Activated naive CD4-positive, alpha-beta T cell treated with anti-CD3 and anti-CD28 coated beads, Interleukin-2, amount 50 U/mL, for 24 hours (primary cell): Measurements from ENCODE around the gene SDK1.
"Not testable (repeated sequence)": the region's sequence is repeated elsewhere in the genome, so short reads cannot be mapped to it uniquely, and the experiment has no call there.

Experiments
- H3K27ac Mint-ChIP-seq: one replicate; pipeline ENCODE4 v1.8.0; 2021; ENCODE audit warnings: mild to moderate bottlenecking, mixed read lengths
- H3K27me3 Mint-ChIP-seq: one replicate; pipeline ENCODE4 v1.8.0; 2021; ENCODE audit warnings: mixed read lengths
- H3K36me3 Mint-ChIP-seq: one replicate; pipeline ENCODE4 v1.8.0; 2021; ENCODE audit warnings: mixed read lengths
- H3K4me1 Mint-ChIP-seq: one replicate; pipeline ENCODE4 v1.8.0; 2021; ENCODE audit warnings: mixed read lengths
- H3K4me3 Mint-ChIP-seq: one replicate; pipeline ENCODE4 v1.8.0; 2021; ENCODE audit warnings: mild to moderate bottlenecking, mixed read lengths
- H3K9me3 Mint-ChIP-seq: one replicate; pipeline ENCODE4 v1.8.0; 2021; ENCODE audit warnings: mixed read lengths

SDK1 gene

DNA sequence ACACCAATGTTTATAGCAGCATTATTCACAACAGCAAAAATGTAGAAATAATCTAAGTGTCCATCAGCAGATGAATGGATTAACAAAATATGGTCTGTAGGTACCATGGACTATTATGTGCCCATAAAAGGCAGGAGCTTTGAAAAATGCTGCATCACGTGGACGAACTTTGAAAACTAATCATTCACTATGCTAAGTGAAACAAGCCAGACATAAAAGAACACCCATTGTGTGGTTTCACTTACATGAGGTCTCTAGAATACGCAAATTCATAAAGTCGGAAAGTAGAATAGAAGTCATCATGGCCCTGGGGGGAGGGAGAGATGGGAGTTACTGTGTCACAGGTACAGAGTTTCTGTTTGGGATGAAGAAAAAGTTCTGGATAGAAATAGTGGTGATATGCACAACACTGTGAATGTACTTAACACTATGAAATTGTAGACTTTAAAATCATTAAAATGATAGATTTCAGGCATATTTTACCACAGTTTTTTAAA lies 377.3 kb downstream of the SDK1 start:
- Mint-ChIP-seq H3K9me3 (no peaks in the 10 kb centered on the region), H3K4me3 (no peak overlapping the region), H3K36me3 (peaks cover 2% of the 10 kb centered on the region), H3K27ac (no peak overlapping the region), H3K4me1 (peaks cover 2% of the 10 kb centered on the region), H3K27me3 (peaks cover 2% of the 10 kb centered on the region)

DNA sequence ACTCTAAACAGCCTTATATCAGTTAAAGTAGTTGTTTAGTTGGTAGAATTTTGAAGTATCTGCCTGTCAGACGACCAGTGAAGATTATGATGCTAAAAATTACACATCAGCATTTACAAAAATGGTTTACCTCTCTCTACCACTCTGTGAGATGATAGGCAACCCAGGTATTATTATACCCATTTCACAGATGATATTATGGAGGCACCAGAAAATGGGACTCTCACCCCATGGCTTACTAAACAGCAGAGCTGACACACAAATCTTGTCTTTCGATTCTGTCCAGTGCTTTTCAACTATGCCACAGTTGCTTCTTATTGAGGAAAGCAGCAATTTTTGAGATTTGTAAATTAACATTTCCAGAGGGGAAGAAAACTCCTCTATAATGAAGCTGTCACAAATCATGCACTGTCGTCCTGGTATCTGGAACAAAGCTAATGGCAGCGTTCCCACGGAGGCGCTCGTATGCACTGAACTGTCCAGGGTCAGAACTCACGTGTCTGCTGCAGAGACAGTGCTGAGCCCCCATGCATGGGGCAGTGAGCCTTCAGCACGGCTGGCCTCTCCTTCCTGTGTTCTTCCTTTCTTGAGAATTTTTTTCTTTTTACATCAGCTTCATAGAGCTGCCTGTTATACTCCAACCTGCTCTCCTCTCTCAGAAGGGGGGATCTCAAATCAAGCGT lies 381.1 kb downstream of the SDK1 start:
- peaks cover 2% of the 10 kb centered on the region for H3K27me3 Mint-ChIP-seq
- no peak overlapping the region for H3K27ac Mint-ChIP-seq
- no peak overlapping the region for H3K4me3 Mint-ChIP-seq

DNA sequence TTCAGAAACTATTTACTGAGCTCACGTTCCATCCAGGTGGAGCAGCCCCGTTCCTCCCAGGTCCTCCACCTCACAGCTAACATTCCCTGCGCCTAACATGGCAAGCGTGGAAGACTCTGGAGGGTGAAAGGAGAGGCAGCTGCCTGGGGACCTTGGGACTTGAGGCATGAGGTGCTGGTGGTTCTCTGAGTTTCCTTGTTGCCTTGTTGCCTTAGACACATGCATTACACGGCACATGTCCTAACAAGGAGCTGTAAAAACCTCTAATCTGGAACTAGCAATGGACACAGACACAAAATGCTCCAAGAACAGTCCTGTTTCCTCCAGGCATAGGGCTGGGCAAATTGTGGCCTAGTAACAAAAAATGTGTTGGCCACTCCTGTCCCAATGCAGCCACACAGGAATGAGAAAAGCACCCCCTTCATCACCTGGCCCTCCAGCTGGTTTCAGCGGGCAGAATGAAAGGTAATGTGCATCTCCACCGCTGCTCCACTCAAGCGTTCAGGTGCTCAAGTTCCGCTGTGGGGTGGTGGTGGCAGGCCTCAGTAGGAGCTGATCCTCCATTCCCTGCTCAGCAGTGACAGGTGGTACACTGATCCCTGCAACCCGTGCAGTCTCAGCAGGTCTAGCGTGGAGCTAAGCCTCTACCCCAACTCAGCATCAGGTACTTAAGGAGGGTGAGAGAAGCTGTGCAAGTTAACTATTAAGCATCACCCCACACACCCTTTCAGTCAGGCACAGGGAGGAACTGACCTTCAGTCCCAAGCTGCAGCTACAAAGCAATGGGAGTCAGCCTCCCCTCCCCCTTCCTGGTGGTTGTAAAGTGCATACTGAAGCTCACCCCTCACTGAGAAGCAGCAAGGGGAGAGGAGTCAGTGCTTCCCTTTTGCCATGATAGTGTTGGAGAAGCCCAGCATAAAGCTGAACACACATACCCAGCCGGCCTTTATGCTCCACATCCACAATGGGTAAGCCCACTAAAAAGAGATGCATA lies 382.8 kb downstream of the SDK1 start:
- H3K9me3 Mint-ChIP-seq, result peaks cover 6% of the 10 kb centered on the region
- H3K36me3 Mint-ChIP-seq, result no peaks in the 10 kb centered on the region

More for the DNA sequence above, 381.1 kb downstream of the SDK1 start:
- H3K4me1 Mint-ChIP-seq, result no peaks in the 10 kb centered on the region
- peaks cover 6% of the 10 kb centered on the region for H3K9me3 Mint-ChIP-seq
- peaks cover 2% of the 10 kb centered on the region for H3K36me3 Mint-ChIP-seq

DNA sequence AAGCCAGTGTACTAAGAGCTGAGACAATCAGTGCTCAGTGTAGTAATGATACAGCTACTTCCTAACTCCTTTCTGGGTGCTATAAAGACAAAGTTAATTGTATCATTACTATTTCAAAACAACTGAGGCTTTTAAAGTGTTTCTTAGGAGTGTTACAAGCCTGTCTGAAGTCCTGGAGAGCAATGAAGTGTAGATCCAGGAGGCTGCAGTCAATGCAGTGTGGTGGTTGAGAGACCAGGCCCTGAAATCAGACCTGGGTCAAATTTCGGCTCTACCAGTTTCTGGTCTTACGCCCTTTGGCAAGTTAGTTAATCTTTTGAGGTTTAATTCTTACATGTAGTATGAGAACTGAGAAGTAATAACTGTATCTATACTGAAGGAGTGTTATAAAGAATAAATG lies 387.0 kb downstream of the SDK1 start:
- Mint-ChIP-seq H3K9me3 (peaks cover 6% of the 10 kb centered on the region), H3K27me3 (no peaks in the 10 kb centered on the region), H3K4me1 (no peaks in the 10 kb centered on the region), H3K27ac (no peak overlapping the region), H3K4me3 (no peak overlapping the region), H3K36me3 (no peaks in the 10 kb centered on the region)

More for the DNA sequence above, 382.8 kb downstream of the SDK1 start:
- Mint-ChIP-seq H3K4me1 (no peaks in the 10 kb centered on the region), H3K27me3 (no peaks in the 10 kb centered on the region), H3K4me3 (no peak overlapping the region), H3K27ac (no peak overlapping the region)

DNA sequence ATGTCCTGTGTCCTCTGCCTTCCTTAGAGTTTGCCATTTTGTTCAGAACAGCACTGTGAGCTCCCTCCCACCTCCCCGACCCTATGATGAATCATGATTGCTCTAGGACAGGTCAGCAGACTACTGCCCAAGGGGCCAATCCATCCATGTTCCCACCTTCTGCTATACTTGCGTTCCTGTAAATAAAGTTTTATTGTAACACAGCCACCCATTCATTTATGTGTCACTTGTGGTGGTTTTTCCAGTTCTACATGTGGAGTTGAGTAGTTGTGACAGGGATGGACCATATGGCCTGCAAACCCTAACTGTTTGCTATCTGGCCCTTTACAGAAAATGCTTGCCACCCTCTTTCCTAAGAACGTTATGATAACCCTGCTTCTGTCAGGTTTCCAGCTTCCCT lies 387.8 kb downstream of the SDK1 start:
- H3K9me3 Mint-ChIP-seq, result peaks cover 6% of the 10 kb centered on the region
- H3K36me3 Mint-ChIP-seq, result no peaks in the 10 kb centered on the region
- no peak overlapping the region for H3K4me3 Mint-ChIP-seq
- H3K27me3 Mint-ChIP-seq, result no peaks in the 10 kb centered on the region
- no peak overlapping the region for H3K27ac Mint-ChIP-seq
- no peaks in the 10 kb centered on the region for H3K4me1 Mint-ChIP-seq

DNA sequence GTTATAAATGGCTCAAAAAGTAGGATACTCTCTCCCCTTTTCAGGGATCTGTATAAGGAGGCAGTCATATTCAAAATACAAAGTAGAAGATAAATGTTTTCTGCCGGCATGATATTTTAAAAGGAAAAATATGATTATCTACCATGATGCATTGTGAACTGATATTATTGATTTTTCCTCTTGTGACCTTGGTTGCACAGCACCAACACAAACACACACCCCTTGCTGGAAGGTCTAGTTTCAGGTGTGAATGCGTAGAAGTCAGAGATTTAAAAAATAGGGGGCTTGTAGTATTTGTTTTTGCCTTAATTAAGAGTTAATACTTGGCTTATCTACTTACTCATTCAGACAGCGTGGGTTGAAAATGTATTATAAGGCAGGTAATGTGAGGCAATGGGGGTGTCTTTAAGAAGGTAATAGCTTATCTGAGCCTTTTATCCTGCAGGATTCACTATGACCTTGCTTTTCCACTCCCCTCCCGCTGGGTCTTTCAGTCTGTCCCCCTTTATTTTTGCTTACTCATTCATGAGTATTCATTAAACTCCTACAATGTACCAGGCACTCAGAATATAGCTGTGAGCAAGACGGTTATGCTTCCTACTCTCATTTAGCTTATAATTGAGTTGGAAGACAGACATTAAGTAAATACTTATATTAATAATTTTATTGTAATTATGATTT lies 390.6 kb downstream of the SDK1 start:
- H3K36me3 Mint-ChIP-seq, result no peaks in the 10 kb centered on the region
- no peaks in the 10 kb centered on the region for H3K4me1 Mint-ChIP-seq
- no peak overlapping the region for H3K4me3 Mint-ChIP-seq
- no peak overlapping the region for H3K27ac Mint-ChIP-seq
- H3K27me3 Mint-ChIP-seq, result no peaks in the 10 kb centered on the region
- no peaks in the 10 kb centered on the region for H3K9me3 Mint-ChIP-seq

DNA sequence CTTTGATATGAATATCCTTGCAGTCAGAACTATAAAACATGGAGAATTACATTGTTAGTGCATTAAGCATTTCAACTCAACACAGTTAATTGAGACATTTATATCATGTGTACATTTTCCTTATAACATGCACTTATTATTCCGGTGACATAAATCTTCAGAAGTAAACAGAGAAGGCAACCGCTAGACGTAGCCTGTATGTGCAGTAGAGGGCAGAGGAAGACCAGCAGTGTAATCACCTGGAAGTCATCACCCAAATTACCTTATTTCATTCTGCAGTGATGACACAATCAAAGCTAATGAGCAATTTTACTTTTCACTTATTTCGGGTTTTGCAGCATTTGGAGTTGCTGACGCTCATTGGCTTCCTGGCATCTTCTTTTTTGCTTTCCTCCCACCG lies 394.6 kb downstream of the SDK1 start:
- Mint-ChIP-seq H3K4me1 (peaks cover 20% of the 10 kb centered on the region), H3K27ac (no peak overlapping the region), H3K9me3 (peaks cover 2% of the 10 kb centered on the region), H3K36me3 (peaks cover under 1% of the 10 kb centered on the region), H3K4me3 (no peak overlapping the region), H3K27me3 (no peaks in the 10 kb centered on the region)

DNA sequence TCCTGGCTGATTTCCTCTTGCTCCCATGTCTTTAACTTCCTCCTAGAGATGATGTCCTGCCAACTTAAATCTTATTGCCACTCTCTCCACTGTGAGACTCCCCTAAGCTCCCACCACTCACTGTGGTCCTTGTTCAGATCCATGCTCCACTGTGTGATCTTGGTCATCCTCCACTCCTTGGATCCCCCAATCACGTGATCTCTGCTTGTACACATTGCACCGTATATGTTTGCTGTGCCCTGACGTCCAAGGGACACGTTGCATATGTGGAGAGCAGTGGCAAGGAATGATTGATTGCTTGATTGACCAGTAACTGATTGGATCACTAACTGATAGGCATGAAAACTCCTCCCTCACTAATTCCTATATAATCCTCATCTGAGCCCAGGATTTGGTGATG lies 395.1 kb downstream of the SDK1 start:
- no peak overlapping the region for H3K27ac Mint-ChIP-seq
- H3K4me3 Mint-ChIP-seq, result no peak overlapping the region
- no peaks in the 10 kb centered on the region for H3K27me3 Mint-ChIP-seq
- H3K36me3 Mint-ChIP-seq, result peaks cover 2% of the 10 kb centered on the region
- peaks cover 20% of the 10 kb centered on the region for H3K4me1 Mint-ChIP-seq
- peaks cover 5% of the 10 kb centered on the region for H3K9me3 Mint-ChIP-seq

DNA sequence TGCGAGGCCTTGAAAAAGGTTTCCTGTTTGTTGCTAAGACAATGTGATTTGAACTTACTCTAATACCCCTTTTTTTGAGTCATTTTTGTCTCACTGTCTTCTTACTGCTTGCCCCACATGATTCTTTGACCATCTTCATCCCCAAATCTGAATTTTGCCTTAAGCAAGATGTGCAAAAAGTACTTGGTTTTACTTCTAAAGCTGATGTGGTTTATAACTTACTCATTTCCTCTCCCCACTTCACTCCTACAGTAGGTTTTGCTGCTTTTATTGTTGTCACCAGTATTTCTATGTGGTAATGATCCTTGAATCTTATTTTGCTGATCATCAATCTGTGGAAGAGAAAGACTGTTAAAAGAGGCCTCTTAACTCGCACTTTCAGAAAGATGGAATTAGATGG lies 396.4 kb downstream of the SDK1 start:
- peaks cover 20% of the 10 kb centered on the region for H3K4me1 Mint-ChIP-seq
- no peaks in the 10 kb centered on the region for H3K27me3 Mint-ChIP-seq
- H3K4me3 Mint-ChIP-seq, result no peak overlapping the region
- peaks cover 5% of the 10 kb centered on the region for H3K9me3 Mint-ChIP-seq
- H3K27ac Mint-ChIP-seq, result peak overlapping the region; percentile 20
- peaks cover 2% of the 10 kb centered on the region for H3K36me3 Mint-ChIP-seq

DNA sequence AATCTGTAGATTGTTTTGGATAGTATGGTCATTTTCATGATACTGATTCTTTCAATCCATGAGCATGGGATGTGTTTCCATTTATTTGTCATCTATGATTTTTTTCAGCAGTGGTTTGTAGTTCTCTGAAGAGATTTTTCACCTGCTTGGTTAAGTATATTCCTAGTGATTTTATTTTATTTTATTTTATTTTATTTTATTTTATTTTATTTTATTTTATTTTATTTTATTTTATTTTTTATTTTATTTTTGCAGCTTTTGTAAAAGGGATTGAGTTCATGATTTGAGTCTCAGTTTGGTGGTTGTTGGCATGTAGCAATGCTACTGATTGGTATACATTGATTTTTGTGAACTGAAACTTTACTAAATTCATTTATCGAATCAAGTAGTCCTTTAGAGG lies 404.2 kb downstream of the SDK1 start:
- Mint-ChIP-seq H3K27ac (no peak overlapping the region), H3K9me3 (peaks cover 10% of the 10 kb centered on the region), H3K4me1 (no peaks in the 10 kb centered on the region), H3K36me3 (peaks cover 2% of the 10 kb centered on the region), H3K4me3 (no peak overlapping the region), H3K27me3 (peaks cover 1% of the 10 kb centered on the region)

DNA sequence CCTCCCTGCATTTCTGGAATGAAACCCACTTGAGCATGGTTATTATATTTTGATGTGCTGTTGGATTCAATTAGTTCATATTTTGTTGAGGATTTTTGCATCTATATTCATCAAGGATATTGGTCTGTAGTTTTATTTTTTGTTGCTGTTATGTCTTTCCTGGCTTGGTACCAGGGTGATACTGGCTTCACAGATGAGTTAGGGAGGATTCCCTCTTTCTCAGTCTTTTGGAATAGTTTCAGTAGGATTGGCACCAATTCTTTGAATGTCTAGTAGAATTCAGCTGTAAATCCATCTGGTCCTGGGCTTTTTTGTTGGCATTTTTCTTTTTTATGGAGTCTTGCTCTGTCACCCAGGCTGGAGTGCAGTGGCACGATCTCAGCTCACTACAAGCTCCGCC lies 405.0 kb downstream of the SDK1 start:
- H3K4me3 Mint-ChIP-seq, H3K9me3 Mint-ChIP-seq, H3K27ac Mint-ChIP-seq, H3K36me3 Mint-ChIP-seq, H3K27me3 Mint-ChIP-seq, H3K4me1 Mint-ChIP-seq: not testable (repeated sequence)

DNA sequence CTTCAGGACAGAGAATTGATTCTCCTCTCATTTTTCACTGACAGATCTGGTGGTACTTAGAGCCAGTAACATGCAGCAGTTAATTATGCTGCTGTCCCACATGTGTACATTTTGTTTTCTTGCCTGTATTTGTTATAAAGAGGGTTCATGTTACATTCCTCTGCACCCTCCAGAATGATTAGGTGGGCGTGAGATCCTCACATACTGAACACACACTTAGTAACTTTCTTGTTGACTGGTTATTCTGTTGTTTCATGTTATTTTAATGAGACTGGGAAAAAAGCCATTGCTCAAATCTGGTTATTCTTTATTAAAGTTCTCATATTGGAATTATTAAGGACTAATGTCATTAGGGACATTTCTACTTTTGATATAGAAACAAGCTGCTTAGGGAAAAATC lies 409.1 kb downstream of the SDK1 start:
- H3K36me3 Mint-ChIP-seq, result peaks cover 3% of the 10 kb centered on the region
- peaks cover 5% of the 10 kb centered on the region for H3K9me3 Mint-ChIP-seq
- H3K4me3 Mint-ChIP-seq, result no peak overlapping the region
- no peak overlapping the region for H3K27ac Mint-ChIP-seq
- peaks cover 1% of the 10 kb centered on the region for H3K27me3 Mint-ChIP-seq
- peaks cover 7% of the 10 kb centered on the region for H3K4me1 Mint-ChIP-seq

DNA sequence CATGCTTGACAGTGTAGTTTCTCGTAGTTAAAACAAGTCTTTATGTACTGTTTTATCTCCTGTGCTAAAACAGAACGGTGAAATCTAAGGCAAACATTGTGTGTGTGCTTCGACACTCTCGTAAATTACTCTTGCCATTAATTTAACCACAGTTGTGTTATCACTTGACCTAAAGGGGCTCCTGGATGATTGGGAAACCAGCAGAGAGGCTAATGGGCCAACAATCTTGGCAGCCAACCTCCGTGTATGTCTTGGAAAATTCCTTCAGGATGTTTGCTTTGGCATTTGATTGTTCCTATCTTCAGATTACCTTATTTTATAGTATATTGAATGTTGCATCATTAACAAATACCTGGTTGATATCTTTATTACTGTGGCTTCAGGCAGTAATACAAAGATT lies 409.5 kb downstream of the SDK1 start:
- peaks cover 5% of the 10 kb centered on the region for H3K9me3 Mint-ChIP-seq
- H3K27me3 Mint-ChIP-seq, result peaks cover 1% of the 10 kb centered on the region
- peaks cover 7% of the 10 kb centered on the region for H3K4me1 Mint-ChIP-seq
- no peak overlapping the region for H3K4me3 Mint-ChIP-seq
- H3K27ac Mint-ChIP-seq, result no peak overlapping the region
- H3K36me3 Mint-ChIP-seq, result peaks cover 3% of the 10 kb centered on the region

DNA sequence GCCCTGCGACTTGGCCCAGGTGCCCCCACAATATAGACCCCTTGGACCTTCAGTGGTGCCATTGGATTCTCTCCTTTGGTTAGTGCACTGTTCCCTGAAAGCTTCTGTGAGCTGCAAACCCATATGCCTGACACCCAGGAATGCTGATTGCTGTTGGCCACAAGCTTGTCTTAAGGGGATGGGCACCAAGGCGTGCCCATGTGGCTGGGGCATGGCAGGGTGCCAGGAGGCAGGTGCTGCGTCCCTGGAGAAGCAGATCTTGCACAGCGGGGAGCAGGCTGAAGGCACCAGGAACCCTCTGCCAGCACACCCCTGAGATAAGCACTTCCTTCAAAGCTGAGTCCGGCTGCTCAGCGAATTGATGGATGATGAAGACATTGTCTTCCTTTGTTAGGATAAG lies 411.8 kb downstream of the SDK1 start:
- peaks cover 3% of the 10 kb centered on the region for H3K36me3 Mint-ChIP-seq
- H3K4me1 Mint-ChIP-seq, result peaks cover 7% of the 10 kb centered on the region
- no peak overlapping the region for H3K27ac Mint-ChIP-seq
- H3K4me3 Mint-ChIP-seq, result no peak overlapping the region
- H3K27me3 Mint-ChIP-seq, result no peaks in the 10 kb centered on the region
- no peaks in the 10 kb centered on the region for H3K9me3 Mint-ChIP-seq

DNA sequence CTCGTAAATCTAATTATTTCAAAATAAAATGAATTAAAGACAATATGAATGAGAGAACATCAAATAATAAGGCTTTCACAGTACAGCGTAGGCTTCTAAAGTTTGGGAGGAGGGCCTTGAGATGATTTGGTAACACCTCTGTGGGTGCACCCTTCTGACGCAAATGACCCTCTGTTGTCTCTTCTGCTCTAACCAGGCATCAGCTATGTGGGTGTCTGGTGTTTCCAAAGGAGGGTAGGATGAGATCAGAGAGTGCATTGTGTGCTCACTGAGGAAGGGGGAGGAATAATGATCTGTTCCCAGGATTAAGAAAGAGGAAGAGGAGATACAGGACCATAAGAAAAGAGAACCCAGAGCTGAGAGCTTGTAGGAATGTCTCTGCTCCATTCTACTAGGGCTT lies 420.4 kb downstream of the SDK1 start:
- no peak overlapping the region for H3K4me3 Mint-ChIP-seq
- no peaks in the 10 kb centered on the region for H3K27me3 Mint-ChIP-seq
- no peak overlapping the region for H3K27ac Mint-ChIP-seq
- H3K9me3 Mint-ChIP-seq, result no peaks in the 10 kb centered on the region
- no peaks in the 10 kb centered on the region for H3K4me1 Mint-ChIP-seq
- no peaks in the 10 kb centered on the region for H3K36me3 Mint-ChIP-seq
